B cell (primary cell): ENCODE data around the gene ASXL2. TPM values are rescaled to one million over a fixed set of nuclear protein-coding genes. Genes with fewer than 3 reads are reported as not detected.

ENCODE experiments used
- polyA plus RNA-seq: library from polyadenylated mRNA; depleted of rRNA; stranded (reverse); fragments of >200 nt; gene quantifications from 2 replicates; pipeline ENCODE4 v1.2.3, GENCODE V29; 2012
- small RNA-seq: library from RNA; depleted of rRNA; stranded (forward); fragments of <200 nt; gene quantifications from one replicate; pipeline ENCODE3, GENCODE V24; 2012; ENCODE audit warnings: low replicate concordance, low read depth; ENCODE audit not compliant: insufficient read length
- total RNA-seq, 2 donors: library from RNA; stranded (reverse); fragments of 120-200 nt in 1 of 2; gene quantifications; 1 replicate in 1 of 2; 2 replicates in 1 of 2; pipeline versions ENCODE4 v1.2.3 to v1.2.4, GENCODE V29; 2013 to 2022

The ASXL2 gene
- total and polyA plus RNA-seq, 2 donors (not counting 1 experiment from before 2014, with no cell fraction given) = 7.6 to 55.0 TPM

Small RNAs within 50 kb of the gene (small RNA-seq; reads per million reads assigned to genes)
- gene NDUFB4P4 = not detected
- gene RF00019 = not detected

Other genes starting within 250 kb of the ASXL2 start
- 37.3 and 45.8 TPM in 2 replicates for gene DTNB, start 204.9 kb downstream of the ASXL2 start, total RNA-seq
- 24.0 and 25.7 TPM in 2 replicates for gene DTNB, start 204.9 kb downstream of the ASXL2 start, polyA plus RNA-seq
- 4.0 and 6.9 TPM in 2 replicates for gene KIF3C, start 104.0 kb upstream of the ASXL2 start, total RNA-seq
- gene KIF3C, start 104.0 kb upstream of the ASXL2 start, polyA plus RNA-seq = 0.53 and 0.84 TPM in 2 replicates
- 64.1 and 66.7 TPM in 2 replicates for gene RAB10, start 155.6 kb upstream of the ASXL2 start, total RNA-seq
- gene RAB10, start 155.6 kb upstream of the ASXL2 start, polyA plus RNA-seq = 21.7 and 22.4 TPM in 2 replicates